Naive thymus-derived CD4-positive, alpha-beta T cell (primary cell): ENCODE results near the gene COG8. TPM values are rescaled to one million over a fixed set of nuclear protein-coding genes. Genes with fewer than 3 reads are reported as not detected.
"Not testable (repeated sequence)": the region's sequence is repeated elsewhere in the genome, so short reads cannot be mapped to it uniquely, and the experiment has no call there.

Source experiments
- ATAC-seq: fragments of 150-1000 bp; cut with Tn5 transposase; 2 replicates; pipeline ENCODE4 v1.10.0; 2021; ENCODE audit warnings: mild to moderate bottlenecking, moderate library complexity
- CTCF ChIA-PET: fragments of 350-600 bp; sonication (Branson Sonifier 250); formaldehyde crosslinking; loops from one replicate; lab custom pipeline; 2021; ENCODE audit warnings: antibody characterized with exemption; lab: Charles Lee
- POLR2A ChIA-PET: fragments of 350-600 bp; sonication (Branson Sonifier 250); formaldehyde crosslinking; loops from one replicate; lab custom pipeline; 2021; ENCODE audit warnings: antibody characterized with exemption, inconsistent platforms; lab: Charles Lee
- DNase-seq, 9 donors: peaks; one replicate each; pipeline versions ENCODE4 v3.0.0 to v3.0.0-alpha.2; 2020 to 2022; ENCODE audit warnings: mixed read lengths in 1 of 9
- H3K27ac ChIP-seq: one replicate; pipeline ENCODE4 v1.7.0; 2013; ENCODE audit warnings: mild to moderate bottlenecking, low read depth, low read length, moderate library complexity
- H3K27me3 ChIP-seq, 2 donors: one replicate each; pipeline ENCODE4 v1.7.0; 2013; ENCODE audit warnings: low read length in 2 of 2, mild to moderate bottlenecking in 2 of 2, moderate library complexity in 2 of 2; ENCODE audit not compliant: control insufficient read depth in 2 of 2, insufficient read depth in 2 of 2
- H3K36me3 ChIP-seq, 3 experiments: 1 replicate in 2 of 3; 2 replicates in 1 of 3; pipeline ENCODE4 v1.7.0; 2013; ENCODE audit warnings: low read length in 3 of 3, mild to moderate bottlenecking in 3 of 3, moderate library complexity in 1 of 3; ENCODE audit not compliant: insufficient read depth in 3 of 3, control insufficient read depth in 2 of 3
- H3K4me1 ChIP-seq, 2 donors: one replicate each; pipeline ENCODE4 v1.7.0; 2013; ENCODE audit warnings: low read length in 2 of 2, mild to moderate bottlenecking in 2 of 2, moderate library complexity in 1 of 2; ENCODE audit not compliant: control insufficient read depth in 2 of 2, insufficient read depth in 2 of 2
- H3K4me3 ChIP-seq: 2 replicates; pipeline ENCODE4 v1.7.0; 2013; ENCODE audit warnings: mild to moderate bottlenecking, low read length
- H3K9me3 ChIP-seq, 3 experiments: 1 replicate in 2 of 3; 2 replicates in 1 of 3; pipeline ENCODE4 v1.7.0; 2013; ENCODE audit warnings: low read length in 3 of 3; ENCODE audit not compliant: control insufficient read depth in 2 of 3
- H3K27ac Mint-ChIP-seq, 9 donors: one replicate each; pipeline ENCODE4 v1.8.0; 2020 to 2022; ENCODE audit warnings: mixed read lengths in 9 of 9, mild to moderate bottlenecking in 8 of 9, moderate library complexity in 5 of 9, inconsistent platforms in 2 of 9
- H3K27me3 Mint-ChIP-seq, 5 donors: one replicate each; pipeline ENCODE4 v1.8.0; 2021 to 2022; ENCODE audit warnings: mixed read lengths in 5 of 5, mild to moderate bottlenecking in 1 of 5
- H3K36me3 Mint-ChIP-seq, 5 donors: one replicate each; pipeline ENCODE4 v1.8.0; 2020 to 2022; ENCODE audit warnings: mixed read lengths in 5 of 5, mild to moderate bottlenecking in 3 of 5, inconsistent platforms in 1 of 5
- H3K4me1 Mint-ChIP-seq, 7 donors: one replicate each; pipeline ENCODE4 v1.8.0; 2020 to 2022; ENCODE audit warnings: mixed read lengths in 7 of 7, mild to moderate bottlenecking in 3 of 7, inconsistent platforms in 1 of 7
- H3K4me3 Mint-ChIP-seq, 10 donors: one replicate each; pipeline ENCODE4 v1.8.0; 2020 to 2022; ENCODE audit warnings: mild to moderate bottlenecking in 10 of 10, mixed read lengths in 10 of 10, moderate library complexity in 6 of 10, inconsistent platforms in 2 of 10
- H3K9me3 Mint-ChIP-seq, 11 donors: one replicate each; pipeline ENCODE4 v1.8.0; 2020 to 2022; ENCODE audit warnings: mixed read lengths in 11 of 11, mild to moderate bottlenecking in 4 of 11, inconsistent platforms in 1 of 11, moderate library complexity in 1 of 11
- intact Hi-C, 2 donors: fragments of 100-400 bp; cut with micrococcal nuclease; formaldehyde crosslinking; loops; one replicate each; pipeline ENCODE4 v1.15.1; 2023
- polyA plus RNA-seq, 2 donors: library from polyadenylated mRNA; unstranded; fragments of 300-500 nt; fragmentation: Illumina TruSeq; gene quantifications; one replicate each; pipeline ENCODE4 v1.2.3, GENCODE V29; 2021
- total RNA-seq, 6 experiments: library from RNA in 5 of 6; stranded (reverse) in 5 of 6; gene quantifications; 1 replicate in 5 of 6; 2 replicates in 1 of 6; pipeline ENCODE4 v1.2.3 and lab custom pipeline; 2021 to 2026

Gene COG8
- total and polyA plus RNA-seq, 7 experiments from 2014 or later, result 29.5 to 73.7 (median 38.7) TPM

GRCh38 chr16:69367980-69368379 lies 28.6 kb upstream of the COG8 start:
- no peak overlapping the region for H3K4me3 ChIP-seq
- ChIA-PET CTCF (no interaction called here), POLR2A (no interaction called here)
- no peaks in the 10 kb centered on the region for H3K9me3 ChIP-seq
- no peaks in the 10 kb centered on the region for H3K27me3 ChIP-seq
- Mint-ChIP-seq H3K36me3 (peaks cover 28 to 64% (median 34%) of the 10 kb centered on the region in 5 donors), H3K4me1 (peaks cover 3 to 25% (median 16%) of the 10 kb centered on the region in 7 donors), H3K4me3 (no peak overlapping the region), H3K9me3 (no peaks in the 10 kb centered on the region), H3K27ac (peak overlapping the region in 2 of 9 donors; percentile 38 to 55), H3K27me3 (no peaks in the 10 kb centered on the region)
- H3K27ac ChIP-seq, result no peak overlapping the region
- ATAC-seq, result no peak
- intact Hi-C loops, result no loop called here
- no peak for DNase-seq
- H3K4me1 ChIP-seq, result no peaks in the 10 kb centered on the region
- H3K36me3 ChIP-seq, result peaks cover 8 to 82% (median 20%) of the 10 kb centered on the region in 3 experiments

- ATAC-seq (no peak), DNase-seq (no peak)
- H3K9me3 ChIP-seq, result no peaks in the 10 kb centered on the region
- POLR2A ChIA-PET, result interaction anchor here (1.1 kb wide), 1 partner anchor 14 kb away, joined by 3 read pairs; no protein-coding TSS in a partner anchor
- H3K9me3 Mint-ChIP-seq, result no peaks in the 10 kb centered on the region
- no peak overlapping the region for H3K4me3 Mint-ChIP-seq
- no peaks in the 10 kb centered on the region for H3K4me1 ChIP-seq
- CTCF ChIA-PET, result no interaction called here
- peaks cover 8 to 74% (median 20%) of the 10 kb centered on the region in 3 experiments for H3K36me3 ChIP-seq
- intact Hi-C loops, result no loop called here
- H3K4me1 Mint-ChIP-seq, result peaks cover 7 to 29% (median 17%) of the 10 kb centered on the region in 7 donors
- no peak overlapping the region for H3K27ac ChIP-seq
- no peak overlapping the region for H3K4me3 ChIP-seq
- peaks cover 29 to 64% (median 35%) of the 10 kb centered on the region in 5 donors for H3K36me3 Mint-ChIP-seq
- H3K27me3 Mint-ChIP-seq, result no peaks in the 10 kb centered on the region
- H3K27ac Mint-ChIP-seq, result peak overlapping the region in 1 of 9 donors; percentile 76
- H3K27me3 ChIP-seq, result no peaks in the 10 kb centered on the region
These were observed 27.1 kb upstream of the COG8 start for GRCh38 chr16:69366431-69366830.

GRCh38 chr16:69365901-69366300 lies 26.5 kb upstream of the COG8 start:
- Mint-ChIP-seq H3K4me1 (peaks cover 6 to 29% (median 16%) of the 10 kb centered on the region in 7 donors), H3K27ac (peak overlapping the region in 4 of 9 donors; percentile 6 to 75 (median 36)), H3K9me3 (no peaks in the 10 kb centered on the region), H3K36me3 (peaks cover 29 to 64% (median 34%) of the 10 kb centered on the region in 5 donors), H3K4me3 (no peak overlapping the region), H3K27me3 (no peaks in the 10 kb centered on the region)
- Histone ChIP-seq H3K4me1 (no peaks in the 10 kb centered on the region), H3K4me3 (no peak overlapping the region), H3K27me3 (no peaks in the 10 kb centered on the region), H3K36me3 (peaks cover 8 to 77% (median 20%) of the 10 kb centered on the region in 3 experiments), H3K27ac (no peak overlapping the region), H3K9me3 (no peaks in the 10 kb centered on the region)
- intact Hi-C loops, result no loop called here
- POLR2A ChIA-PET, result interaction anchor here (1.1 kb wide), 1 partner anchor 15 kb away, joined by 3 read pairs; no protein-coding TSS in a partner anchor
- ATAC-seq (no peak), DNase-seq (no peak)
- CTCF ChIA-PET, result no interaction called here

GRCh38 chr16:69364088-69364487 lies 24.7 kb upstream of the COG8 start:
- H3K4me1 Mint-ChIP-seq, result peaks cover 6 to 22% (median 9%) of the 10 kb centered on the region in 7 donors
- Histone ChIP-seq H3K36me3 (peaks cover 8 to 72% (median 13%) of the 10 kb centered on the region in 3 experiments), H3K9me3 (no peaks in the 10 kb centered on the region), H3K4me3 (no peak overlapping the region), H3K27me3 (no peaks in the 10 kb centered on the region), H3K4me1 (no peaks in the 10 kb centered on the region), H3K27ac (no peak overlapping the region)
- H3K27ac Mint-ChIP-seq, result peak overlapping the region in 3 of 9 donors; percentile 6 to 79 (median 53)
- CTCF ChIA-PET, result no interaction called here
- POLR2A ChIA-PET, result interaction anchor here (0.9 to 1.0 kb wide), 2 partner anchors 16 to 25 kb away, joined by 3 to 4 read pairs; partner anchors contain the start of genes COG8 and NIP7
- no peaks in the 10 kb centered on the region for H3K27me3 Mint-ChIP-seq
- DNase-seq (no peak), ATAC-seq (no peak)
- no peak overlapping the region for H3K4me3 Mint-ChIP-seq
- intact Hi-C loops, result no loop called here
- H3K9me3 Mint-ChIP-seq, result no peaks in the 10 kb centered on the region
- peaks cover 20 to 48% (median 22%) of the 10 kb centered on the region in 5 donors for H3K36me3 Mint-ChIP-seq

GRCh38 chr16:69363281-69363717 lies 23.9 kb upstream of the COG8 start:
- ATAC-seq (no peak), DNase-seq (no peak)
- Histone ChIP-seq H3K36me3 (peaks cover 8 to 66% (median 13%) of the 10 kb centered on the region in 3 experiments), H3K9me3 (no peaks in the 10 kb centered on the region), H3K27ac (no peak overlapping the region), H3K4me3 (no peak overlapping the region), H3K27me3 (no peaks in the 10 kb centered on the region), H3K4me1 (no peaks in the 10 kb centered on the region)
- H3K9me3 Mint-ChIP-seq, result no peaks in the 10 kb centered on the region
- ChIA-PET POLR2A (no interaction called here), CTCF (no interaction called here)
- intact Hi-C loops, result no loop called here
- H3K27ac Mint-ChIP-seq, result peak overlapping the region in 1 of 9 donors; percentile 20
- peaks cover 19 to 41% (median 21%) of the 10 kb centered on the region in 5 donors for H3K36me3 Mint-ChIP-seq
- H3K4me3 Mint-ChIP-seq, result no peak overlapping the region
- H3K4me1 Mint-ChIP-seq, result peaks cover 6 to 22% (median 9%) of the 10 kb centered on the region in 7 donors
- H3K27me3 Mint-ChIP-seq, result no peaks in the 10 kb centered on the region

GRCh38 chr16:69360070-69360469 lies 20.7 kb upstream of the COG8 start:
- H3K27ac Mint-ChIP-seq, CTCF ChIA-PET, H3K4me1 ChIP-seq, H3K27me3 Mint-ChIP-seq, H3K4me3 Mint-ChIP-seq, H3K4me3 ChIP-seq, H3K27ac ChIP-seq, H3K9me3 Mint-ChIP-seq, ATAC-seq, intact Hi-C loops, H3K27me3 ChIP-seq, DNase-seq, H3K9me3 ChIP-seq: not testable (repeated sequence)
- POLR2A ChIA-PET, result interaction anchor here (0.7 kb wide), 1 partner anchor 1302 kb away, joined by 3 read pairs; no protein-coding TSS in a partner anchor
- peaks cover 1 to 57% (median 4%) of the 10 kb centered on the region in 3 experiments for H3K36me3 ChIP-seq
- Mint-ChIP-seq H3K4me1 (peaks cover 1 to 20% (median 6%) of the 10 kb centered on the region in 7 donors), H3K36me3 (peaks cover 11 to 38% (median 14%) of the 10 kb centered on the region in 5 donors)
